Measurements from ENCODE around the gene DYNC2H1. TPM values are rescaled to one million over a fixed set of nuclear protein-coding genes. Genes with fewer than 3 reads are reported as not detected.

DYNC2H1 gene
- total and polyA plus RNA-seq, 2 donors (not counting 1 experiment from before 2014, with no cell fraction given): 20.1 to 65.9 TPM

GRCh38 chr11:103486604-103487003, 377.4 kb downstream of the DYNC2H1 start:
- Histone ChIP-seq H3K9me3 (ENCODE audit: control insufficient read depth, insufficient read depth, low read depth, low read length) (no peaks in the 10 kb centered on the region), H3K27ac (ENCODE audit: insufficient read depth, low read length) (no peak overlapping the region), H3K27me3 (ENCODE audit: control insufficient read depth, insufficient read depth, low read length) (no peaks in the 10 kb centered on the region), H3K4me3 (replicated peaks in 1 of 4; ENCODE audit: control extremely low read depth in 1 of 4, insufficient read depth in 1 of 4, low read depth in 3 of 4, low read length in 4 of 4) (no peak overlapping the region), H3K4me2 (ENCODE audit: extremely low read depth, insufficient read depth, low read length) (no peak overlapping the region), H3K36me3 (ENCODE audit: control insufficient read depth, insufficient read depth, low read length) (no peaks in the 10 kb centered on the region), H4K20me1 (ENCODE audit: control insufficient read depth, extremely low read depth, insufficient read depth, low read length) (no peaks in the 10 kb centered on the region), H3K79me2 (ENCODE audit: control insufficient read depth, insufficient read depth, low read length) (no peaks in the 10 kb centered on the region), H3K4me1 (ENCODE audit: control insufficient read depth, extremely low read depth, insufficient read depth, low read length) (no peaks in the 10 kb centered on the region), H3K9ac (ENCODE audit: insufficient read depth, low read length) (no peak overlapping the region), H2AFZ (ENCODE audit: low read length) (no peak overlapping the region)
- DNase-seq (ENCODE audit: low read depth in 2 of 2): peak in 1 of 2 donors; percentile 86
- TF ChIP-seq CTCF (conservative IDR thresholded peaks at IDR 0.05 in 1 of 2, IDR thresholded peaks at IDR 0.05 in 1 of 2; ENCODE audit: low read depth in 1 of 2, low read length in 2 of 2) (no peak), EZH2 (IDR thresholded peaks at IDR 0.05; ENCODE audit: low read length, missing control alignments) (no peak)

DNA sequence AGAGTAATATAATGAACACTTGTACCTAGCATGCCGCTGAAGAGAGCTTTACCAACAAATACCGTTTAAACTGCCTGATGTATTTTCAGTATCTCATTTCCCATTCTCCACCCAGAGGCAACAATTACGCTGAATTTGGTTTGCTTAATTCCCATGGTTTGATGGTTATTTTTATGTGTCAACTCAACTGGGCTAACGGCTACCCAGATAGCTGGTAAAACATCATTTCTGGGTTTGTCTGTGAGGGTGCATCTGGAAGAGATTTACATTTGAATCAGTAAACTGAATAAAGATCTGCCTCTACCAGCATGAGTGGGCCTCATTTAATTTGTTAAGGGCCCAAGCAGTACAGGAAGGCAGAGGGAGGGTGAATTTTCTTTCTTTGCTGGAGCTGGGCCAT, 377.9 kb downstream of the DYNC2H1 start:
- Histone ChIP-seq H3K4me3 (replicated peaks in 1 of 4; ENCODE audit: control extremely low read depth in 1 of 4, insufficient read depth in 1 of 4, low read depth in 3 of 4, low read length in 4 of 4) (no peak overlapping the region), H3K9me3 (ENCODE audit: control insufficient read depth, insufficient read depth, low read depth, low read length) (no peaks in the 10 kb centered on the region), H3K9ac (ENCODE audit: insufficient read depth, low read length) (no peak overlapping the region), H3K4me2 (ENCODE audit: extremely low read depth, insufficient read depth, low read length) (no peak overlapping the region), H2AFZ (ENCODE audit: low read length) (no peak overlapping the region), H3K27me3 (ENCODE audit: control insufficient read depth, insufficient read depth, low read length) (no peaks in the 10 kb centered on the region), H4K20me1 (ENCODE audit: control insufficient read depth, extremely low read depth, insufficient read depth, low read length) (no peaks in the 10 kb centered on the region), H3K27ac (ENCODE audit: insufficient read depth, low read length) (no peak overlapping the region), H3K36me3 (ENCODE audit: control insufficient read depth, insufficient read depth, low read length) (no peaks in the 10 kb centered on the region), H3K4me1 (ENCODE audit: control insufficient read depth, extremely low read depth, insufficient read depth, low read length) (no peaks in the 10 kb centered on the region), H3K79me2 (ENCODE audit: control insufficient read depth, insufficient read depth, low read length) (no peaks in the 10 kb centered on the region)
- no peak for DNase-seq (ENCODE audit: low read depth in 2 of 2)
- no peak for TF ChIP-seq EZH2 (IDR thresholded peaks at IDR 0.05; ENCODE audit: low read length, missing control alignments)
- no peak for TF ChIP-seq CTCF (conservative IDR thresholded peaks at IDR 0.05 in 1 of 2, IDR thresholded peaks at IDR 0.05 in 1 of 2; ENCODE audit: low read depth in 1 of 2, low read length in 2 of 2)

- no peak overlapping the region for H3K9ac ChIP-seq (ENCODE audit: insufficient read depth, low read length)
- no peaks in the 10 kb centered on the region for H3K36me3 ChIP-seq (ENCODE audit: control insufficient read depth, insufficient read depth, low read length)
- no peak overlapping the region for H3K4me2 ChIP-seq (ENCODE audit: extremely low read depth, insufficient read depth, low read length)
- no peak overlapping the region for H3K27ac ChIP-seq (ENCODE audit: insufficient read depth, low read length)
- no peak for TF ChIP-seq CTCF (conservative IDR thresholded peaks at IDR 0.05 in 1 of 2, IDR thresholded peaks at IDR 0.05 in 1 of 2; ENCODE audit: low read depth in 1 of 2, low read length in 2 of 2)
- no peak for TF ChIP-seq EZH2 (IDR thresholded peaks at IDR 0.05; ENCODE audit: low read length, missing control alignments)
- H2AFZ ChIP-seq (ENCODE audit: low read length): no peak overlapping the region
- H3K27me3 ChIP-seq (ENCODE audit: control insufficient read depth, insufficient read depth, low read length): no peaks in the 10 kb centered on the region
- no peak overlapping the region for H3K4me3 ChIP-seq (replicated peaks in 1 of 4; ENCODE audit: control extremely low read depth in 1 of 4, insufficient read depth in 1 of 4, low read depth in 3 of 4, low read length in 4 of 4)
- no peaks in the 10 kb centered on the region for H4K20me1 ChIP-seq (ENCODE audit: control insufficient read depth, extremely low read depth, insufficient read depth, low read length)
- DNase-seq (ENCODE audit: low read depth in 2 of 2): peak in 1 of 2 donors; percentile 85
- H3K4me1 ChIP-seq (ENCODE audit: control insufficient read depth, extremely low read depth, insufficient read depth, low read length): no peaks in the 10 kb centered on the region
- H3K9me3 ChIP-seq (ENCODE audit: control insufficient read depth, insufficient read depth, low read depth, low read length): no peaks in the 10 kb centered on the region
- H3K79me2 ChIP-seq (ENCODE audit: control insufficient read depth, insufficient read depth, low read length): no peaks in the 10 kb centered on the region
These were observed 378.8 kb downstream of the DYNC2H1 start for GRCh38 chr11:103488031-103488461.

Data from fibroblast of lung (primary cell).